Astrocyte of the spinal cord (primary cell): ENCODE data around the gene IL36B.

Experiments used
- DNase-seq: peaks from one replicate; pipeline ENCODE4 v3.0.0; 2011; ENCODE audit warnings: low read depth, low spot score
- H3K4me3 ChIP-seq: 2 replicates; pipeline ENCODE4 v1.5.1; 2011; ENCODE audit warnings: low read depth, mild to moderate bottlenecking, low read length, moderate library complexity
- CTCF ChIP-seq: IDR thresholded peaks from 2 replicates; pipeline ENCODE4 v1.5.1; 2012; ENCODE audit warnings: low read depth, mild to moderate bottlenecking, low read length, inconsistent platforms
- in situ Hi-C: cut with HindIII; loops from 2 replicates; pipeline ENCODE4 v1.10.0; 2017; ENCODE audit warnings: low sequenced_read_pairs

The IL36B gene

DNA sequence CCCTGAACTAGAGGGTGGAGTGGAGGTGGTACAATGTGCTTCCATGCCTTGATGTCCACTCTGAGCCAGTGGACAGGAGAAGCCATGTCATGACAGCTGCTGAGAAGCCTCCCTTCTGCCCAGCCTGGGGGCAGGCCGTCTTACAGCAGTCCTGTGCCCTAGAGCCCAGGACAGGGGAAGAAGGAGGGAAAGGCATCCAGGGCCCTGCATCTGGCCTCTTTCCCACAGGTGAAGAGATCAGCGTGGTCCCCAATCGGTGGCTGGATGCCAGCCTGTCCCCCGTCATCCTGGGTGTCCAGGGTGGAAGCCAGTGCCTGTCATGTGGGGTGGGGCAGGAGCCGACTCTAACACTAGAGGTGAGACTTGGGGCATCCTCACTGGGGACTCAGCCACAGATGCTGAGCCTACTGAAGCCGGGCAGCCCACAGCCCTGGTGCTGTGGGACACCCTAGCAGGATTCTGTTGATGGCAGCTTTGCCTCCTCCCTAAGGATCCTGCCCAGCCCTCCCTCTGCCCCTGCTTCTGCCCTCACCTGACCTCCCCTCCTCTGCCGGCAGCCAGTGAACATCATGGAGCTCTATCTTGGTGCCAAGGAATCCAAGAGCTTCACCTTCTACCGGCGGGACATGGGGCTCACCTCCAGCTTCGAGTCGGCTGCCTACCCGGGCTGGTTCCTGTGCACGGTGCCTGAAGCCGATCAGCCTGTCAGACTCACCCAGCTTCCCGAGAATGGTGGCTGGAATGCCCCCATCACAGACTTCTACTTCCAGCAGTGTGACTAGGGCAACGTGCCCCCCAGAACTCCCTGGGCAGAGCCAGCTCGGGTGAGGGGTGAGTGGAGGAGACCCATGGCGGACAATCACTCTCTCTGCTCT, 9.5 kb upstream of the IL36B start:
- no peak for DNase-seq
- TF ChIP-seq CTCF = no peak
- in situ Hi-C loops = no loop called here
- no peak overlapping the region for H3K4me3 ChIP-seq

- no peak overlapping the region for H3K4me3 ChIP-seq
- DNase-seq = no peak
- no peak for TF ChIP-seq CTCF
- in situ Hi-C loops = no loop called here
Observed at GRCh38 chr2:113061241-113061640, 8.6 kb upstream of the IL36B start.

GRCh38 chr2:113060796-113061195, 8.1 kb upstream of the IL36B start:
- TF ChIP-seq CTCF = no peak
- DNase-seq = no peak
- in situ Hi-C loops = no loop called here
- H3K4me3 ChIP-seq = no peak overlapping the region

- DNase-seq = no peak
- no peak overlapping the region for H3K4me3 ChIP-seq
- in situ Hi-C loops = no loop called here
- no peak for TF ChIP-seq CTCF
Observed at GRCh38 chr2:113060396-113060795, 7.7 kb upstream of the IL36B start.

DNA sequence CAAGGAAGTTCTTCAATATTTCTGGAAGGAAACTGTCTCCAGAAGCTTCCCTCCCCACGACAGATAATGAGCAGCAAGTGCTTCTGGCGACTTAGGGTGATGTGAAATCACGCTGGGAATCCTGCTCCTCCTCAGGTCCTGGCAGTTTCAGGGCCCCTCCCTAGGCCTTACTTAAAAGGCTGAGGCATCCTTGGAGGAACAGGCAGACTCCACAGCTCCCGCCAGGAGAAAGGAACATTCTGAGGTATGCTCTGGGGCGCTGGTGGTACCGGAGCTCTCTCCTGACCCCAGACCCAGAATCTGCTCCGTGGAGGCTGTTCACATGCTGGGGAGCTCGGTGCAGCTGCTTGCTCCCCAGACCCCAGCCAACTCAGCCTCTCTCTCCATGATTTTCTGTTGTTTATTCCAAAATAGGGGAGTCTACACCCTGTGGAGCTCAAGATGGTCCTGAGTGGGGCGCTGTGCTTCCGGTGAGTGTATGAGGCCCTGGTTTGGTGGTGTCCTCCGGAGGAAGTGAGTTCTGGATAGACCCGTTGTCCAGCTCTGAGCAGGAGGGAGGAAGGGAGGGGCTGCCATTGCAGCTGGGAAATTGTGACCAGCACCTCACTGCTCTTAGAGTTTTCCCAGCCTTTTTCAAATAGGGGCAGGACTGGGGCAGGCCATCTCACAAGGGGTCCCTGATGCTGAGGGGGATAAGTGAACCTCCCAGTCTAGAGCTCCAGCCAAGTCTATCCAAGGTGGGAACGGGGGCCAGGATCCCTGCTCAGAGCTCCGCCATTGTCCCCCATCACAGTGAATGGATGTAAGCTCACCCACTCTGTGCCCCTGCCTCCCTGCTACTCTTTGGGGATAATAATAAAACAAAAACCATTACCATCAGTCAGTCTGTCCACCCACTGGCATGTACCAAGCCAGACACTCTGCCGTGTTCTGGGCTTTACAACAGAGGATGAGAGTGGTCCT, 6.6 kb upstream of the IL36B start, which contains the start of gene IL36RN:
TSS of gene IL36RN (plus strand) at position 201 of the 963 bp plus-strand sequence. CDS start at position 442, 241 bp downstream.
- no peak within 1 kb of the TSS for H3K4me3 ChIP-seq
- TF ChIP-seq CTCF = no peak
- in situ Hi-C loops = no loop called here
- DNase-seq = no peak

- no peak for TF ChIP-seq CTCF
- no peak overlapping the region for H3K4me3 ChIP-seq
- no peak for DNase-seq
- in situ Hi-C loops = no loop called here
Observed at GRCh38 chr2:113058411-113058994, 5.8 kb upstream of the IL36B start.
